Measurements from ENCODE around the gene TAOK3.
"Not testable (repeated sequence)": the region's sequence is repeated elsewhere in the genome, so short reads cannot be mapped to it uniquely, and the experiment has no call there.

The TAOK3 gene

GRCh38 chr12:118372541-118373495 lies at the start of gene TAOK3:
Gene TAOK3, minus strand, starts transcription at chr12:118372907. Its CDS starts 117,340 bp downstream, at chr12:118255567.
- peak; percentile 98 for DNase-seq (ENCODE audit: low read depth)

GRCh38 chr12:118420673-118421072 lies 48.0 kb upstream of the TAOK3 start:
- no peak for DNase-seq (ENCODE audit: low read depth)

GRCh38 chr12:118418385-118419057 lies 45.8 kb upstream of the TAOK3 start:
- no peak for DNase-seq (ENCODE audit: low read depth)

GRCh38 chr12:118417942-118418341 lies 45.2 kb upstream of the TAOK3 start:
- DNase-seq (ENCODE audit: low read depth), result no peak

- DNase-seq (ENCODE audit: low read depth), result no peak
These were observed 37.1 kb upstream of the TAOK3 start for GRCh38 chr12:118409834-118410233.

GRCh38 chr12:118408241-118408640 lies 35.5 kb upstream of the TAOK3 start:
- not testable (repeated sequence) for DNase-seq (ENCODE audit: low read depth)

GRCh38 chr12:118404876-118405521 lies 32.3 kb upstream of the TAOK3 start:
- DNase-seq (ENCODE audit: low read depth), result peak; percentile 33

GRCh38 chr12:118402251-118402650 lies 29.5 kb upstream of the TAOK3 start:
- DNase-seq (ENCODE audit: low read depth), result peak; percentile 74

GRCh38 chr12:118398940-118399339 lies 26.2 kb upstream of the TAOK3 start:
- no peak for DNase-seq (ENCODE audit: low read depth)

- no peak for DNase-seq (ENCODE audit: low read depth)
These were observed 25.8 kb upstream of the TAOK3 start for GRCh38 chr12:118398524-118398923.

- DNase-seq (ENCODE audit: low read depth), result no peak
These were observed 25.2 kb upstream of the TAOK3 start for GRCh38 chr12:118397708-118398440.

- DNase-seq (ENCODE audit: low read depth), result no peak
These were observed 19.1 kb upstream of the TAOK3 start for GRCh38 chr12:118391836-118392235.

- DNase-seq (ENCODE audit: low read depth), result no peak
These were observed 18.7 kb upstream of the TAOK3 start for GRCh38 chr12:118391424-118391823.

- no peak for DNase-seq (ENCODE audit: low read depth)
These were observed 5.3 kb upstream of the TAOK3 start for GRCh38 chr12:118377884-118378470.

- DNase-seq (ENCODE audit: low read depth), result no peak
These were observed 4.5 kb upstream of the TAOK3 start for GRCh38 chr12:118377021-118377883.

- DNase-seq (ENCODE audit: low read depth), result no peak
These were observed 3.6 kb upstream of the TAOK3 start, which contains the start of gene SUDS3 for GRCh38 chr12:118376089-118377020. Gene SUDS3, plus strand, starts transcription at chr12:118376555. Its CDS starts 137 bp downstream, at chr12:118376692.

- DNase-seq (ENCODE audit: low read depth), result no peak
These were observed 2.6 kb upstream of the TAOK3 start for GRCh38 chr12:118375348-118375747.

GRCh38 chr12:118374909-118375308 lies 2.2 kb upstream of the TAOK3 start:
- DNase-seq (ENCODE audit: low read depth), result no peak

GRCh38 chr12:118374126-118374725 lies 1.5 kb upstream of the TAOK3 start:
- no peak for DNase-seq (ENCODE audit: low read depth)
